ENCODE measurements around the gene ACP6.

ACP6 gene

GRCh38 chr1:147624529-147624928, 45.8 kb downstream of the ACP6 start:
- CTCF ChIA-PET = interaction anchor here (1.1 to 1.5 kb wide), 2 partner anchors 60 to 130 kb away, joined by 3 read pairs; no protein-coding TSS in a partner anchor
- no peak for DNase-seq

GRCh38 chr1:147624011-147624410, 46.3 kb downstream of the ACP6 start:
- Histone ChIP-seq H3K27me3 (replicated peaks in 2 of 5; ENCODE audit: control insufficient read depth in 4 of 5, insufficient read depth in 5 of 5, low read length in 4 of 5) (no peaks in the 10 kb centered on the region), H3K4me1 (ENCODE audit: control extremely low read depth in 1 of 4, control insufficient read depth in 4 of 4, insufficient read depth in 4 of 4, low read length in 3 of 4) (peaks cover 10 to 21% (median 13%) of the 10 kb centered on the region in 4 experiments), H3K27ac (ENCODE audit: insufficient read depth in 1 of 2, low read depth in 1 of 2, low read length in 2 of 2, poor library complexity in 1 of 2, severe bottlenecking in 2 of 2) (no peak overlapping the region), H3K4me3 (ENCODE audit: control insufficient read depth in 1 of 7, extremely low read depth in 1 of 7, insufficient read depth in 4 of 7, low read depth in 2 of 7, low read length in 6 of 7) (no peak overlapping the region), H3K9me3 (ENCODE audit: control extremely low read depth in 1 of 5, control insufficient read depth in 4 of 5, insufficient read depth in 2 of 5, low read depth in 1 of 5, low read length in 4 of 5) (no peaks in the 10 kb centered on the region), H3K36me3 (ENCODE audit: control insufficient read depth in 4 of 4, insufficient read depth in 4 of 4, low read length in 3 of 4) (peaks cover 5 to 45% (median 22%) of the 10 kb centered on the region in 4 experiments)
- 98% methylated on average over 8 of the region's 8 CpGs for WGBS (ENCODE audit: insufficient coverage)
- DNase-seq = no peak
- ChIA-PET POLR2A (no interaction called here), CTCF (interaction anchor here (1.1 to 1.5 kb wide), 2 partner anchors 59 to 130 kb away, joined by 3 read pairs; no protein-coding TSS in a partner anchor)

More at GRCh38 chr1:147624529-147624928, 45.8 kb downstream of the ACP6 start:
- Histone ChIP-seq H3K27ac (ENCODE audit: insufficient read depth in 1 of 2, low read depth in 1 of 2, low read length in 2 of 2, poor library complexity in 1 of 2, severe bottlenecking in 2 of 2) (no peak overlapping the region), H3K4me1 (ENCODE audit: control extremely low read depth in 1 of 4, control insufficient read depth in 4 of 4, insufficient read depth in 4 of 4, low read length in 3 of 4) (peaks cover 10 to 21% (median 13%) of the 10 kb centered on the region in 4 experiments), H3K4me3 (ENCODE audit: control insufficient read depth in 1 of 7, extremely low read depth in 1 of 7, insufficient read depth in 4 of 7, low read depth in 2 of 7, low read length in 6 of 7) (no peak overlapping the region), H3K27me3 (replicated peaks in 2 of 5; ENCODE audit: control insufficient read depth in 4 of 5, insufficient read depth in 5 of 5, low read length in 4 of 5) (no peaks in the 10 kb centered on the region), H3K36me3 (ENCODE audit: control insufficient read depth in 4 of 4, insufficient read depth in 4 of 4, low read length in 3 of 4) (peaks cover 5 to 40% (median 18%) of the 10 kb centered on the region in 4 experiments), H3K9me3 (ENCODE audit: control extremely low read depth in 1 of 5, control insufficient read depth in 4 of 5, insufficient read depth in 2 of 5, low read depth in 1 of 5, low read length in 4 of 5) (no peaks in the 10 kb centered on the region)
- POLR2A ChIA-PET = no interaction called here
- 98% methylated on average over 5 of the region's 8 CpGs for WGBS (ENCODE audit: insufficient coverage)

DNA sequence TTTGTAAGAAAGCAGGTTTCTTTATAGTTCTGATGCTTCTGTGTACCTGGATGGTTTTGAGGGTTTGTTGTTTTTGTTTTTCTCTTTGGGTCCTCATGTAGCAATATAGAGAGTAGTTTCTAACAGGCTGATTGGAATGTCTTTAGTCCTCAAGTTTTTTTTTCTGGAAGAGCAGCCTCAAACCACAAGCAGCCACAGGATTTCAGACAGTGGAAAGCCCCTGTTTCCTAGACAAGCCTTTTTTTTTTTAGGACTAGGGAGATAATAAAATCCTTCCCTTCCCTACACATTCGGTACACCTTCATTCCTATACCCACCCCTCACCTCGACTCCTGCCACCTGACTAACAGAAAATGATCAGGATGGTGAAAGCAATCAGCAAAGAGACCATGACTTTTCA, 47.6 kb downstream of the ACP6 start:
- Histone ChIP-seq H3K27ac (ENCODE audit: insufficient read depth in 1 of 2, low read depth in 1 of 2, low read length in 2 of 2, poor library complexity in 1 of 2, severe bottlenecking in 2 of 2) (no peak overlapping the region), H3K4me1 (ENCODE audit: control extremely low read depth in 1 of 4, control insufficient read depth in 4 of 4, insufficient read depth in 4 of 4, low read length in 3 of 4) (peaks cover 3 to 24% (median 14%) of the 10 kb centered on the region in 4 experiments), H3K27me3 (replicated peaks in 2 of 5; ENCODE audit: control insufficient read depth in 4 of 5, insufficient read depth in 5 of 5, low read length in 4 of 5) (no peaks in the 10 kb centered on the region), H3K36me3 (ENCODE audit: control insufficient read depth in 4 of 4, insufficient read depth in 4 of 4, low read length in 3 of 4) (peaks cover 2 to 48% (median 26%) of the 10 kb centered on the region in 4 experiments), H3K4me3 (ENCODE audit: control insufficient read depth in 1 of 7, extremely low read depth in 1 of 7, insufficient read depth in 4 of 7, low read depth in 2 of 7, low read length in 6 of 7) (no peak overlapping the region), H3K9me3 (ENCODE audit: control extremely low read depth in 1 of 5, control insufficient read depth in 4 of 5, insufficient read depth in 2 of 5, low read depth in 1 of 5, low read length in 4 of 5) (no peaks in the 10 kb centered on the region)
- 93% methylated on average over 2 of the region's 2 CpGs for WGBS (ENCODE audit: insufficient coverage)
- ChIA-PET CTCF (no interaction called here), POLR2A (no interaction called here)
- no peak for DNase-seq

- WGBS (ENCODE audit: insufficient coverage) = 95% methylated on average over 5 of the region's 12 CpGs
- Histone ChIP-seq H3K4me1 (ENCODE audit: control extremely low read depth in 1 of 4, control insufficient read depth in 4 of 4, insufficient read depth in 4 of 4, low read length in 3 of 4) (peaks cover 3 to 20% (median 10%) of the 10 kb centered on the region in 4 experiments), H3K4me3 (ENCODE audit: control insufficient read depth in 1 of 7, extremely low read depth in 1 of 7, insufficient read depth in 4 of 7, low read depth in 2 of 7, low read length in 6 of 7) (no peak overlapping the region), H3K9me3 (ENCODE audit: control extremely low read depth in 1 of 5, control insufficient read depth in 4 of 5, insufficient read depth in 2 of 5, low read depth in 1 of 5, low read length in 4 of 5) (no peaks in the 10 kb centered on the region), H3K27me3 (replicated peaks in 2 of 5; ENCODE audit: control insufficient read depth in 4 of 5, insufficient read depth in 5 of 5, low read length in 4 of 5) (no peaks in the 10 kb centered on the region), H3K27ac (ENCODE audit: insufficient read depth in 1 of 2, low read depth in 1 of 2, low read length in 2 of 2, poor library complexity in 1 of 2, severe bottlenecking in 2 of 2) (no peak overlapping the region), H3K36me3 (ENCODE audit: control insufficient read depth in 4 of 4, insufficient read depth in 4 of 4, low read length in 3 of 4) (peaks cover 2 to 54% (median 26%) of the 10 kb centered on the region in 4 experiments)
- POLR2A ChIA-PET = no interaction called here
- CTCF ChIA-PET = interaction anchor here (0.9 kb wide), 1 partner anchor 268 kb away, joined by 3 read pairs; no protein-coding TSS in a partner anchor
- no peak for DNase-seq
Measured at GRCh38 chr1:147620543-147620942, 49.8 kb downstream of the ACP6 start.

- no peak for DNase-seq
- H3K36me3 ChIP-seq (ENCODE audit: control insufficient read depth in 4 of 4, insufficient read depth in 4 of 4, low read length in 3 of 4) = peaks cover 2 to 56% (median 25%) of the 10 kb centered on the region in 4 experiments
- CTCF ChIA-PET = no interaction called here
Measured at GRCh38 chr1:147619741-147620140, 50.6 kb downstream of the ACP6 start.

DNA sequence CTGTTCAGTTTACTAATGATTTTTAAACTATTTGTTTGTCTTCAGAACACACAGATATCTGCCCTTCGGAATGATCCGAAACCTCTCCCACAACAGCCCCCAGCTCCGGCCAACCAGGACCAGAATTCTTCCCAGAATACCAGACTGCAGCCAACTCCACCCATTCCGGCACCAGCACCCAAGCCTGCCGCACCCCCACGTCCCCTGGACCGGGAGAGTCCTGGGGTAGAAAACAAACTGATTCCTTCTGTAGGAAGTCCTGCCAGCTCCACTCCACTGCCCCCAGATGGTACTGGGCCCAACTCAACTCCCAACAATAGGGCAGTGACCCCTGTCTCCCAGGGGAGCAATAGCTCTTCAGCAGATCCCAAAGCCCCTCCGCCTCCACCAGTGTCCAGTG, 51.6 kb downstream of the ACP6 start:
- 88% methylated on average over 2 of the region's 8 CpGs for WGBS (ENCODE audit: insufficient coverage)
- Histone ChIP-seq H3K27ac (ENCODE audit: insufficient read depth in 1 of 2, low read depth in 1 of 2, low read length in 2 of 2, poor library complexity in 1 of 2, severe bottlenecking in 2 of 2) (no peak overlapping the region), H3K4me3 (ENCODE audit: control insufficient read depth in 1 of 7, extremely low read depth in 1 of 7, insufficient read depth in 4 of 7, low read depth in 2 of 7, low read length in 6 of 7) (no peak overlapping the region), H3K9me3 (ENCODE audit: control extremely low read depth in 1 of 5, control insufficient read depth in 4 of 5, insufficient read depth in 2 of 5, low read depth in 1 of 5, low read length in 4 of 5) (no peaks in the 10 kb centered on the region), H3K27me3 (replicated peaks in 2 of 5; ENCODE audit: control insufficient read depth in 4 of 5, insufficient read depth in 5 of 5, low read length in 4 of 5) (no peaks in the 10 kb centered on the region), H3K4me1 (ENCODE audit: control extremely low read depth in 1 of 4, control insufficient read depth in 4 of 4, insufficient read depth in 4 of 4, low read length in 3 of 4) (peaks cover 0 to 13% (median 5%) of the 10 kb centered on the region in 4 experiments), H3K36me3 (ENCODE audit: control insufficient read depth in 4 of 4, insufficient read depth in 4 of 4, low read length in 3 of 4) (peaks cover 2 to 54% (median 27%) of the 10 kb centered on the region in 4 experiments)
- CTCF ChIA-PET = interaction anchor here (0.8 to 1.0 kb wide), 2 partner anchors 22 to 125 kb away, joined by 3 read pairs; no protein-coding TSS in a partner anchor
- POLR2A ChIA-PET = no interaction called here
- no peak for DNase-seq

More at GRCh38 chr1:147619741-147620140, 50.6 kb downstream of the ACP6 start:
- 99% methylated on average over 7 of the region's 7 CpGs for WGBS (ENCODE audit: insufficient coverage)
- Histone ChIP-seq H3K27ac (ENCODE audit: insufficient read depth in 1 of 2, low read depth in 1 of 2, low read length in 2 of 2, poor library complexity in 1 of 2, severe bottlenecking in 2 of 2) (no peak overlapping the region), H3K4me3 (ENCODE audit: control insufficient read depth in 1 of 7, extremely low read depth in 1 of 7, insufficient read depth in 4 of 7, low read depth in 2 of 7, low read length in 6 of 7) (no peak overlapping the region), H3K4me1 (ENCODE audit: control extremely low read depth in 1 of 4, control insufficient read depth in 4 of 4, insufficient read depth in 4 of 4, low read length in 3 of 4) (peaks cover 0 to 13% (median 5%) of the 10 kb centered on the region in 4 experiments), H3K9me3 (ENCODE audit: control extremely low read depth in 1 of 5, control insufficient read depth in 4 of 5, insufficient read depth in 2 of 5, low read depth in 1 of 5, low read length in 4 of 5) (no peaks in the 10 kb centered on the region), H3K27me3 (replicated peaks in 2 of 5; ENCODE audit: control insufficient read depth in 4 of 5, insufficient read depth in 5 of 5, low read length in 4 of 5) (no peaks in the 10 kb centered on the region)
- POLR2A ChIA-PET = no interaction called here

DNA sequence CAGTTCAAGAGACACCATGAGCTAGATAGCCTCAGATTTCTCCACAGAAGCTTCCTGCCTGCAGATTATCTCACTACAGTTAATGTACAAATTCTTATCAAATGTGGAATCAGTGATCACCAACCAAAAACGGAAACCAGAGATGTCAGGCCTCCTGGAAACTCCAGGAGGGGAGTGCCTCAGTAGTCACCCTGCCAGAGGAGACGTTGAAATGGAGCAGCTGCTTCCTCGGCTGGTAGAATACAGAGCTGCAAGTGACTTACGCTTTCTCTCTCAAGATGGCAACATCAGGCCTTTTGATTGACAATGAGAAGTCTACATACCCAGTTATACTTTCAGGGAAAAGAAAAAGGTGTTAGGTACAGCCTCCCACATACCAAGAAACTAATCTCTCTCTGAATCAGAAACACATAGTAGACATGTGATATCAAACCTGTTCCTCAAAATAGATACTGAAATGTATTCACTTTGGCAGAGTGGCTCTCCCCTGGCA, 52.2 kb downstream of the ACP6 start:
- no peaks in the 10 kb centered on the region for H3K9me3 ChIP-seq (ENCODE audit: control extremely low read depth in 1 of 5, control insufficient read depth in 4 of 5, insufficient read depth in 2 of 5, low read depth in 1 of 5, low read length in 4 of 5)
- CTCF ChIA-PET = no interaction called here
- POLR2A ChIA-PET = no interaction called here
- no peaks in the 10 kb centered on the region for H3K27me3 ChIP-seq (replicated peaks in 2 of 5; ENCODE audit: control insufficient read depth in 4 of 5, insufficient read depth in 5 of 5, low read length in 4 of 5)
- peak overlapping the region in 1 of 7 experiments; percentile 36 for H3K4me3 ChIP-seq (ENCODE audit: control insufficient read depth in 1 of 7, extremely low read depth in 1 of 7, insufficient read depth in 4 of 7, low read depth in 2 of 7, low read length in 6 of 7)
- H3K4me1 ChIP-seq (ENCODE audit: control extremely low read depth in 1 of 4, control insufficient read depth in 4 of 4, insufficient read depth in 4 of 4, low read length in 3 of 4) = peaks cover 0 to 13% (median 5%) of the 10 kb centered on the region in 4 experiments
- H3K36me3 ChIP-seq (ENCODE audit: control insufficient read depth in 4 of 4, insufficient read depth in 4 of 4, low read length in 3 of 4) = peaks cover 2 to 60% (median 30%) of the 10 kb centered on the region in 4 experiments
- no peak overlapping the region for H3K27ac ChIP-seq (ENCODE audit: insufficient read depth in 1 of 2, low read depth in 1 of 2, low read length in 2 of 2, poor library complexity in 1 of 2, severe bottlenecking in 2 of 2)
- WGBS (ENCODE audit: insufficient coverage) = 18% methylated on average over 3 of the region's 4 CpGs
- DNase-seq = peak in 2 of 3 donors; percentile 74 to 80

Data from common myeloid progenitor, CD34-positive (primary cell).